Skeletal muscle tissue (tissue), 4 donors: ENCODE measurements around the gene SLC22A23. TPM values are rescaled to one million over a fixed set of nuclear protein-coding genes. Genes with fewer than 3 reads are reported as not detected.
A peak's percentile ranks its signal among the peaks of the same experiment; 100 is the strongest.

Experiments
- H3K27ac ChIP-seq: one replicate; pipeline ENCODE4 v1.7.0; 2013; ENCODE audit warnings: mild to moderate bottlenecking, low read depth, low read length, inconsistent platforms
- H3K27me3 ChIP-seq, 3 donors: one replicate each; pipeline ENCODE4 v1.7.0; 2013; ENCODE audit warnings: low read length in 3 of 3; ENCODE audit not compliant: control insufficient read depth in 3 of 3, insufficient read depth in 3 of 3
- H3K36me3 ChIP-seq, 3 donors: one replicate each; pipeline ENCODE4 v1.7.0; 2013; ENCODE audit warnings: low read length in 3 of 3; ENCODE audit not compliant: control insufficient read depth in 3 of 3, insufficient read depth in 3 of 3
- H3K4me1 ChIP-seq, 3 donors: one replicate each; pipeline ENCODE4 v1.7.0; 2013; ENCODE audit warnings: low read length in 3 of 3, mild to moderate bottlenecking in 3 of 3; ENCODE audit not compliant: control insufficient read depth in 3 of 3, insufficient read depth in 3 of 3
- H3K4me3 ChIP-seq, 3 donors: one replicate each; pipeline ENCODE4 v1.7.0; 2013; ENCODE audit warnings: low read length in 3 of 3
- H3K9ac ChIP-seq, 3 donors: one replicate each; pipeline ENCODE4 v1.7.0; 2013; ENCODE audit warnings: low read length in 3 of 3, mild to moderate bottlenecking in 3 of 3, moderate library complexity in 2 of 3, low read depth in 1 of 3
- H3K9me3 ChIP-seq, 3 donors: one replicate each; pipeline ENCODE4 v1.7.0; 2013; ENCODE audit warnings: low read length in 3 of 3; ENCODE audit not compliant: control insufficient read depth in 3 of 3
- total RNA-seq: library from RNA; depleted of rRNA; stranded (reverse); fragments of >200 nt; gene quantifications from one replicate; pipeline ENCODE4 v1.2.3, GENCODE V29; 2014
- donor health status: Osteomylitis.

The SLC22A23 gene
- total RNA-seq, 1 donor from 2014 or later = 2.6 TPM

DNA sequence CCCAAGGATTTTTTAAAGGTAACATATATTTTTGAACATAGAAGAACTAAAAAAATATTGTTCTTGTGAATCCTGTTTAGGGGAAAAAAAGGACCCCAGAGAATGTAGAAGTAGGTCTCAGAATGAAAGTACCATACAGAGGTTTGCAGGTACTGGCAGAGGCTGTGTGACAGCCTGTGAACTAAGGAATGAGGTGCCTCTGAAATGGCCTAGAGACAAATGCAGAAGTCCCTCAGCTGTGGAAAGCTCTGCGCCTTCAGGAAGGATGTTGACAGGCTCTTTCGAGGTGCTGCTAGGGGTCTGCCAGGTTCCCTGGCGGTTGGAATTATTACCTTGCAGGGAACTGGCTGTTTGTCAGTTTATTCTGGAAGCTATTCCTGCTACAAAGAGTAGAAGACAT lies 220.8 kb downstream of the SLC22A23 start:
- H3K27me3 ChIP-seq = peaks cover 27 to 62% (median 46%) of the 10 kb centered on the region in 3 donors
- no peaks in the 10 kb centered on the region for H3K36me3 ChIP-seq
- H3K9ac ChIP-seq = no peak overlapping the region
- no peak overlapping the region for H3K27ac ChIP-seq
- no peak overlapping the region for H3K4me3 ChIP-seq
- no peaks in the 10 kb centered on the region for H3K9me3 ChIP-seq
- H3K4me1 ChIP-seq = peaks cover 14 to 21% (median 16%) of the 10 kb centered on the region in 3 donors

- no peaks in the 10 kb centered on the region for H3K36me3 ChIP-seq
- H3K9me3 ChIP-seq = no peaks in the 10 kb centered on the region
- no peak overlapping the region for H3K4me3 ChIP-seq
- no peak overlapping the region for H3K27ac ChIP-seq
- peaks cover 31 to 67% (median 50%) of the 10 kb centered on the region in 3 donors for H3K27me3 ChIP-seq
- H3K4me1 ChIP-seq = peaks cover 14 to 24% (median 18%) of the 10 kb centered on the region in 3 donors
- H3K9ac ChIP-seq = no peak overlapping the region
These were observed 221.4 kb downstream of the SLC22A23 start for GRCh38 chr6:3235486-3235885.

DNA sequence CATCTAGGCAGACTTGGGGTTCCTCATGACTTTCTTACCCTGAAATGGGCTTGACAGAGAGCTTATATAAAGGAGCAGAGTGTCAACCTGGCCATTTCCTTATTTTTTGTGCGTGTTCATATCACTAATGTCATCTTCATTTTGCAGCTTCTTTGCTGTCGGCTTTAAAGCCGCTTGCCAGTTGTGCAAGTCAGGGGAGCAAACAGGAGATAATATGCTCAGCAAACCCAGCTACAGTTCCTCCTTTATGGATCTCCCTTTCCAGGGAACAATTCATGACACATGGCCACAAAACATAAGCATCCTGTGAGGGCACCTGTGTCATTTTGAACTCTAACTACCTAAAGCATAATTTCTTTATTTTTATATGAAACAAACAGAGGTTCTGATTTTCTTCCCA lies 222.9 kb downstream of the SLC22A23 start:
- Histone ChIP-seq H3K27me3 (peaks cover 46 to 74% (median 65%) of the 10 kb centered on the region in 3 donors), H3K4me1 (peaks cover 19 to 31% (median 29%) of the 10 kb centered on the region in 3 donors)

GRCh38 chr6:3233321-3233720 lies 223.5 kb downstream of the SLC22A23 start:
- Histone ChIP-seq H3K4me1 (peaks cover 20 to 35% (median 32%) of the 10 kb centered on the region in 3 donors), H3K36me3 (no peaks in the 10 kb centered on the region), H3K9ac (no peak overlapping the region), H3K9me3 (no peaks in the 10 kb centered on the region), H3K27ac (no peak overlapping the region), H3K27me3 (peaks cover 51 to 74% (median 69%) of the 10 kb centered on the region in 3 donors), H3K4me3 (no peak overlapping the region)

More for the DNA sequence above, 222.9 kb downstream of the SLC22A23 start:
- no peaks in the 10 kb centered on the region for H3K36me3 ChIP-seq
- no peak overlapping the region for H3K9ac ChIP-seq
- no peak overlapping the region for H3K27ac ChIP-seq
- H3K4me3 ChIP-seq = no peak overlapping the region
- no peaks in the 10 kb centered on the region for H3K9me3 ChIP-seq

GRCh38 chr6:3232017-3232945 lies 224.6 kb downstream of the SLC22A23 start:
- H3K9me3 ChIP-seq = no peaks in the 10 kb centered on the region
- H3K4me1 ChIP-seq = peaks cover 26 to 38% (median 34%) of the 10 kb centered on the region in 3 donors
- no peak overlapping the region for H3K27ac ChIP-seq
- peak overlapping the region in 2 of 3 donors; percentile 28 to 70 for H3K9ac ChIP-seq
- no peaks in the 10 kb centered on the region for H3K36me3 ChIP-seq
- peak overlapping the region; percentile 57 to 84 (median 72) for H3K4me3 ChIP-seq
- H3K27me3 ChIP-seq = peaks cover 60 to 78% (median 70%) of the 10 kb centered on the region in 3 donors

DNA sequence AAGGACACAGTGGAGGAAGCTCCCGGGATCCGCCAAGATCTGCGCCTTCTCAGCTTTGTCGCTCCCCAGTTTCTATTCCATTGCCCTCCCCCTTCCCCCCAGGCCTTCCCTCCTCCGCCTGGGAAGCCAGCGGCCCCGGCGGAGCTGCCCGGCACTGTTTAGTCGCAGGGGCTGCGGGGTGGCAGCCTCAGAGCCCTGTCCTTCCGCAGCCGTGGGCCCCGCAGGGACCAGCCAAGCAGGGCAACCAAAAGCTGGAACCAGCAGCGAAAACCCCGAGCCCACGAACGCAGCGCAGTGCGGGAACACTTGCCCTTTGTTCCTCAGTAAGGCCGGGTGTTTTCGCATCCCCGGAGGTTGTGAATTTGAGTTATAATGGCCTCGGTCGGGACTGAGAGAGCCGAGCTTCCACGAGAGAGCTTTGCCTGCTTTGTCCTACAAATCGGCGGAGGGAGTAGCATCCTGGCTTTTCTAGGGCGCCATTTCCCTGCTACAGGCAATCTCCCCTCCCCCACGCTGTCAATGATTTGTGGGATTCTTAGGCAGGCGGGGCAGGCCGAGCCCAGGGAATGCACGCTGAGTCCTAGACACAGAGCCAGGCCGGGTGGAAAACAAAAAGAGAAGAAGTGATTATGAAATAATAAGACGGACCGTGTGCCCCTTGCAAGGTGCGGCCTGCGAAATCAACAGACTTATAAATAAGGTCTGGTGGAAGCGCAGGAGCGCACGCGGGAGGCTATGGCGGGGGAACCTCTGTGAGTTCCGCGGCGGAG lies 225.4 kb downstream of the SLC22A23 start:
- peaks cover 35 to 46% (median 43%) of the 10 kb centered on the region in 3 donors for H3K4me1 ChIP-seq
- no peaks in the 10 kb centered on the region for H3K9me3 ChIP-seq
- H3K4me3 ChIP-seq = peak overlapping the region; percentile 57 to 84 (median 72)
- H3K9ac ChIP-seq = peak overlapping the region; percentile 28 to 70 (median 61)
- peak overlapping the region; percentile 48 for H3K27ac ChIP-seq
- H3K36me3 ChIP-seq = no peaks in the 10 kb centered on the region
- H3K27me3 ChIP-seq = peaks cover 69 to 86% (median 79%) of the 10 kb centered on the region in 3 donors

- Histone ChIP-seq H3K27ac (peak overlapping the region; percentile 48), H3K4me3 (peak overlapping the region; percentile 57 to 84 (median 72)), H3K27me3 (peaks cover 74 to 86% (median 82%) of the 10 kb centered on the region in 3 donors), H3K36me3 (no peaks in the 10 kb centered on the region), H3K4me1 (peaks cover 35 to 48% (median 43%) of the 10 kb centered on the region in 3 donors), H3K9ac (peak overlapping the region in 1 of 3 donors; percentile 28), H3K9me3 (no peaks in the 10 kb centered on the region)
These were observed 226.0 kb downstream of the SLC22A23 start for GRCh38 chr6:3230900-3231246.

DNA sequence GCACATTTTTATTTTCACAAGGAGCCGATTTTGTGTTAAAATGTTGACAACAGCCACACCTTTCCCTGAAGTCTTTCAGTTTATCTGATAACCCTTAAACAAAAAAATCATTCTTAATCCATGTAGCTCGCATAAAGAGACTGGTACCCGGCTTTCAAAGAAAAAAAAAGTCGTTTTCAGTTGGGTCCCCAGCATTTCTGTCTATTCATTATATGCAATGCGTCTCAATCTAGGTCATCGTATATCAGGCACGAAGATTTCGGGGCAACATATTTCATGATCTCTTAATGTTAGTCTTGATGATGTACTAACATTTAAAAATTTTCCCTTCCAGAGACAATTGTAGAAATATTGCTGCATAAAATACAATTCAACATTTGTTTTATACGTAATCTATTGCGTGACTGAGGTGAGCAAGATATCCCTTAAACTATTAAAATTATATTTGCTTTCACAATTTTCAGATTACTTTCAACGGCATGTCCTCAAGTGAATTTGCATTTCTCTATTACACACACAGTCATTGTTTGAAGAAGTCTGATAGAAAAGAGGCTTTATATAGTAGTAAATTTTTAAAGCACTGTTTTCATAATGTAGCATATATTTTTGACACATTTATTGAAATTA lies 226.5 kb downstream of the SLC22A23 start:
- Histone ChIP-seq H3K36me3 (no peaks in the 10 kb centered on the region), H3K4me1 (peaks cover 35 to 48% (median 43%) of the 10 kb centered on the region in 3 donors), H3K27me3 (peaks cover 71 to 82% (median 80%) of the 10 kb centered on the region in 3 donors), H3K9ac (no peak overlapping the region), H3K9me3 (no peaks in the 10 kb centered on the region), H3K4me3 (no peak overlapping the region), H3K27ac (no peak overlapping the region)

GRCh38 chr6:3229566-3230178 lies 227.2 kb downstream of the SLC22A23 start:
- Histone ChIP-seq H3K27me3 (peaks cover 71 to 80% (median 78%) of the 10 kb centered on the region in 3 donors), H3K27ac (no peak overlapping the region), H3K4me3 (peak overlapping the region in 1 of 3 donors; percentile 52), H3K4me1 (peaks cover 35 to 48% (median 43%) of the 10 kb centered on the region in 3 donors), H3K9me3 (no peaks in the 10 kb centered on the region), H3K9ac (no peak overlapping the region), H3K36me3 (no peaks in the 10 kb centered on the region)
